ENCODE results near the gene ATP9A. TPM values are rescaled to one million over a fixed set of nuclear protein-coding genes. Genes with fewer than 3 reads are reported as not detected.

ATP9A gene
- total and polyA plus RNA-seq, 2 donors (not counting 3 experiments of a cell fraction or from before 2014, with no cell fraction given): 20.9 to 41.5 TPM

- CTCF ChIA-PET: interaction anchor here (1.3 to 1.6 kb wide), 2 partner anchors 70 to 206 kb away, joined by 3 to 6 read pairs; no protein-coding TSS in a partner anchor
- DNase-seq (ENCODE audit: low read depth, low spot score) (no peak), FAIRE-seq (no peak)
- no peaks in the 10 kb centered on the region for H3K9me1 ChIP-seq (replicated peaks; ENCODE audit: control insufficient read depth, extremely low read depth, insufficient read depth, low read length)
- no peak overlapping the region for H3K27ac ChIP-seq (ENCODE audit: insufficient read depth, low read depth, low read length)
- H3K4me3 ChIP-seq (replicated peaks in 1 of 3; ENCODE audit: insufficient read depth in 1 of 3, low read depth in 1 of 3, low read length in 3 of 3): no peak overlapping the region
- POLR2A ChIA-PET: no interaction called here
- dilution Hi-C loops (cut with MboI; ENCODE audit: extremely low pct_ligation_motif_present, low sequenced_read_pairs) (loop anchor here (25.0 kb wide), 1 partner anchor 180 kb away; no protein-coding TSS in a partner anchor), intact Hi-C loops (cut with micrococcal nuclease) (no loop called here)
- peaks cover 16% of the 10 kb centered on the region for H3K4me1 ChIP-seq (ENCODE audit: control insufficient read depth, extremely low read depth, insufficient read depth, low read length)
- TF ChIP-seq JUN (IDR thresholded peaks at IDR 0.05; ENCODE audit: borderline replicate concordance, insufficient read depth, insufficient read length, low read depth): no peak
- no peak for TF ChIP-seq POLR2A (IDR thresholded peaks at IDR 0.05; ENCODE audit: low read depth, low read length)
- TF ChIP-seq, protein P1, sequence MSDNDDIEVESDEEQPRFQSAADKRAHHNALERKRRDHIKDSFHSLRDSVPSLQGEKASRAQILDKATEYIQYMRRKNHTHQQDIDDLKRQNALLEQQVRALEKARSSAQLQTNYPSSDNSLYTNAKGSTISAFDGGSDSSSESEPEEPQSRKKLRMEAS (IDR thresholded peaks at IDR 0.05; ENCODE audit: insufficient read depth, insufficient read length): no peak
- TF ChIP-seq EZH2 (IDR thresholded peaks at IDR 0.05; ENCODE audit: borderline replicate concordance, low read depth, low read length, severe bottlenecking): no peak
- no peak for TF ChIP-seq MYC (IDR thresholded peaks at IDR 0.05; ENCODE audit: low read depth, low read length)
- TF ChIP-seq GATA2 (IDR thresholded peaks at IDR 0.05; ENCODE audit: insufficient read depth, insufficient read length, low read depth, low read length): no peak
- TF ChIP-seq POLR2AphosphoS5 (IDR thresholded peaks at IDR 0.05; ENCODE audit: insufficient read depth, low read depth, low read length): no peak
- no peak for TF ChIP-seq CTCF (IDR thresholded peaks at IDR 0.05; ENCODE audit: extremely low read depth in 1 of 2, insufficient read depth in 1 of 2, low read depth in 1 of 2, low read length in 2 of 2)
- TF ChIP-seq FOS (IDR thresholded peaks at IDR 0.05; ENCODE audit: borderline replicate concordance, insufficient read depth, low read length): no peak
- no peaks in the 10 kb centered on the region for H3K79me2 ChIP-seq (ENCODE audit: control insufficient read depth, insufficient read depth, low read length)
- no peaks in the 10 kb centered on the region for H4K20me1 ChIP-seq (replicated peaks; ENCODE audit: control insufficient read depth, extremely low read depth, insufficient read depth, low read length)
- no peaks in the 10 kb centered on the region for H3K36me3 ChIP-seq (ENCODE audit: control insufficient read depth in 2 of 2, extremely low read depth in 1 of 2, insufficient read depth in 2 of 2, low read length in 2 of 2)
- BruUV-seq (replicated peaks): no TSS peak
- H3K9me3 ChIP-seq (replicated peaks; ENCODE audit: control insufficient read depth, insufficient read depth, low read length): no peaks in the 10 kb centered on the region
- H3K4me2 ChIP-seq (ENCODE audit: insufficient read depth, low read length): no peak overlapping the region
- H3K27me3 ChIP-seq (ENCODE audit: control insufficient read depth in 2 of 2, insufficient read depth in 2 of 2, low read length in 2 of 2): no peaks in the 10 kb centered on the region
- no peak overlapping the region for H2AFZ ChIP-seq (ENCODE audit: low read depth, low read length)
- H3K9ac ChIP-seq (replicated peaks; ENCODE audit: extremely low read depth, insufficient read depth, low read length): no peak overlapping the region
Observed at GRCh38 chr20:51591871-51592270, 176.3 kb downstream of the ATP9A start.
